Posterior cingulate gyrus (tissue), 11 donors: Measurements from ENCODE around the gene EYS.
A peak's percentile ranks its signal among the peaks of the same experiment; 100 is the strongest.

ENCODE experiments used
- DNase-seq, 10 donors: peaks; one replicate each; pipeline versions ENCODE4 v3.0.0 to v3.0.0-alpha.2; 2020 to 2021; ENCODE audit warnings: mixed read lengths in 3 of 10
- intact Hi-C: fragments of 100-400 bp; cut with DNase I; formaldehyde crosslinking; loops from one replicate; pipeline ENCODE4 v1.15.1; 2023

The EYS gene

GRCh38 chr6:64890609-64891008, 816.4 kb downstream of the EYS start:
- DNase-seq: no peak
- intact Hi-C loops: no loop called here

DNA sequence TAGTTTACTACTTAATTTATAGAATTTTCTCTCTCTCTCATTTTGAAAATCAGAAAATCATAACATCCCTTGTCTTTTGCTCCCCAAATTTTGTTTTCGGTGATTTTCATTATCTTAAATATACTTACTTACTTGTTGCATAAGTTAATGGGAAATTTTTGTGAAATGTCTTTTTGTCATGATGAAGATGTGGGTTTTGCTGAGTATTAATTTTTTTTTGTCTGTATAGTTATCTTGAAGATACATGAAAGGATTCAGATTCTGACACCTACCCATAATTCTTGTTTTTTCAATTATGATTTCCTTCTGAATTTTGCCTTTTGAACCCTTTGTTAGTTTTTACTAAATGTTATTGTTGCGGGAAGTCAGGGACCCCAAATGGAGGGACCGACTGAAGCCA, 817.9 kb downstream of the EYS start:
- no peak for DNase-seq
- intact Hi-C loops: no loop called here

DNA sequence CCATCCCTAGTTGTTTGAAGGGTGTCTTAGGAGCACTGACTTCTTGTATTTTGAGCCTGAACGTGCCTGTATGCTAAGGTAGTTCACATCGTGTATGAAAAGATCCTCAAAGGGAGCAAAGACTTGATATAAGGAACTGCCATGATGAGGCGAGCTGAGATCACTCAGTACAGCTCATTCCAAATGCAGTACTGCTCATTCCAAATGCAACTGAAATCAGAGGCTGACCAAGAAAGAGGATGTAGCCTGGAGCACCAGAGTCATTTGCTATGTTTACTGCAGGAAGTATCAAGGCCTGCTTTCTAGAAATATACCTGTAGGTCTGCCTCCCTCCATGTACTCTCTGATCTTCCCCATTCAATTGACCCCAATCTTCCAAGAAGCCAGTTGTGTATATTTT, 832.2 kb downstream of the EYS start:
- no peak for DNase-seq
- intact Hi-C loops: no loop called here

DNA sequence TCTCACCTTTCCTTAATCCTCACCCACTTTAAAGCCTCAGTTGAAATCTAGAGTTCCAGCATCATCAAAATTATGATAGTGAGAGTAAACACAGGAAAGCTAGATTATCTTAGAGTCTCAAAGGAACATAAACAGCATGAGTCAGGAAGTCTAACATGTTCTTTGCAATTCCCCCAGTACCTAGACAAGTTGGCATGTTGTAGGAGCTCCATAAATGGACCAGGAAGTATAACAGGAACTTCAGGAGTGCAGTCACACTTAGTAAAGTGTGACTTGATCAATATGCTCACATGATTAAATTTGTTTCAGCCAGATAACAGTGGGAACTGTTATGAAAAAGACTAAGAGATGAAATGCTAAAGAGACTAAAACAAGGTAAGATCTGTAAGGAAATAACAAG, 834.4 kb downstream of the EYS start:
- intact Hi-C loops: no loop called here
- DNase-seq: no peak

DNA sequence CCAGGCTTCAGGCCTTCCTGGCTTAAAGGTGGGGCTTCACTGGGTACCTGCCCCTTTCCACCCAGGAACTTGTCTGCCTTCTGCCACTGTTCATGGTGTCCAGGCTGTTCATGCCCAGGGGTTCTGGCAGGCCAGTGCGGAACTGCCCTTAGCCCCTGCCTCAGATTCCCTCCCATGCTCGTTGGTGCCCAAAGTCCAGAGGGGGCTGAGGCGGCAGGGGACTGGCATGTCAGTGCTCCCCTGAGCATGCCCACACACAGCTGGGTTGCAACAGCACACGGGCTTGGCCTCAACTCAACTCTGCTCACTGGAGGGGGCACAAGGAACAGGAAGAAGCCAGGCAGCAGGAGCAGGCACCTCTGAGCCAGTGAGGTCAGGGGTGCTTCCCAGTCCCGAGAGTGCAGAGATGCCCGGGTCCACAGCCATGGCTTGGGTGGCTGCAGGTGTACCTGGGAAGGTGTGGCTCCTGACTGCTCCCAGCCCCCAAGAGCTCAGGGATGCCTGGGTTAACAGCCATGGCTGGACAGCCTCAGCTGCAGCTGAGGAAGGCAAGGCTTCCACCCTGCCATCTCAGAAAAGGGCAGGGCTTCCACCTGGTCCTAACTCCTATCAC, 845.9 kb downstream of the EYS start:
- intact Hi-C loops: no loop called here

DNA sequence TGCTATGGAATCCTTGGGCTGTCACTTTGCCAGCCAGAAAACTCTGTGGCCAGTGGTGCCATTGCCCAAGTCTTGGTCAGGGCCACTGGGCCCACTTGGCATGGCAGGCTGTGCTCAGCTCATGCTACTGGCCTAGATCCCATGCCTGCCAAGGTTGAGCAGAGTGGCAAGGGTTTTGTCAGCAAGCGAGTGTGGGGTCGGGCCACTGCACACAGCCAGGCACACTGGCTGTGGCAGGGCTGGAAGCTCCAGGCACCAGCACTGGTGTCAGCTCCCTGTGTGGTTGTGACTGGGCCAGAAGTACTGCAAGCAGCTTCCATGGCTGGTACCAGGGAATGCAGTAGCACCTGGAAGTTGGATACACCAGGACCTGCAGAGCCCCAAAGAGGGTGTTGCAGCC, 846.8 kb downstream of the EYS start:
- intact Hi-C loops: no loop called here
- DNase-seq: peak in 2 of 10 donors; percentile 19 to 72

More for the DNA sequence above, 845.9 kb downstream of the EYS start:
- DNase-seq: peak in 3 of 10 donors; percentile 22 to 73 (median 55)

- intact Hi-C loops: no loop called here
- no peak for DNase-seq
These were observed 856.9 kb downstream of the EYS start for GRCh38 chr6:64850121-64850520.

DNA sequence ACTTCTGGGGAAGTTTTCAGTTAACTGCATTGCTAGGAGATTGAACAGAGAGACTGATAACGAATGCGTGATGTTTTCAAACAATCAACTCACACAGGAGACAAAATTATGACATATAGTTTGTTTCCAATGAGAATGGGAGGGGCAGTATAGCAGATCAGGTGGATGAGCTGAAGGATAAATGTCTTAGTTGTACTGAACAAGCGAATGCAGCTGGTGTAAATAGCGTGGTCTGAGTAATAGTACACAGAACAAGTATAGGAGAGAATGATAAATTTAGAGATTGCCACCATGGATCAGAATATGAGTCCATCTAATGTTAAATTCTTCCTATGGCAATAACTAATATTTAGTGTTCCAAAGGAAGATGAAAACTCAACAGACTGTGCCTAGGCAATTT, 858.6 kb downstream of the EYS start:
- DNase-seq: no peak
- intact Hi-C loops: no loop called here

GRCh38 chr6:64847396-64847795, 859.6 kb downstream of the EYS start:
- DNase-seq: peak in 1 of 10 donors; percentile 36

GRCh38 chr6:64838726-64839125, 868.3 kb downstream of the EYS start:
- intact Hi-C loops: no loop called here
- DNase-seq: no peak

More at GRCh38 chr6:64847396-64847795, 859.6 kb downstream of the EYS start:
- intact Hi-C loops: no loop called here

DNA sequence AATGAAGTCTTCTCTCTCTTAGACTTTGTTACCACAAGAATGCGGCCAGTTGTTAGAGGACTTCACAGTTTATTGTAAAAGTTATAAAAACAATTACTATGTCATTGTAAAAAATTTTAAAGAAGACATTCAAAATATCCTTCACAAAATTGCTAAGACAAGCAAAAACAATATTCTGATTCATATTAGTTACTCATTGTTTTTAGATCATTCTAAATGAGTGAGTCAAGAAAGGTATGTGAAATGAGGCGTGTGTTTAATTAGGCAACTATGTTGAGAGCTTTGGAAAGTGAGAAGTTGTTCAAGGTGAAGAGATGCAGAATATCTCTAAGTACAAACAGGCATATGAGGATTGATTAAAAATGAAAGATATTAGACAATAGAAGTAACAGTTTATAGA, 875.3 kb downstream of the EYS start:
- intact Hi-C loops: no loop called here
- no peak for DNase-seq

DNA sequence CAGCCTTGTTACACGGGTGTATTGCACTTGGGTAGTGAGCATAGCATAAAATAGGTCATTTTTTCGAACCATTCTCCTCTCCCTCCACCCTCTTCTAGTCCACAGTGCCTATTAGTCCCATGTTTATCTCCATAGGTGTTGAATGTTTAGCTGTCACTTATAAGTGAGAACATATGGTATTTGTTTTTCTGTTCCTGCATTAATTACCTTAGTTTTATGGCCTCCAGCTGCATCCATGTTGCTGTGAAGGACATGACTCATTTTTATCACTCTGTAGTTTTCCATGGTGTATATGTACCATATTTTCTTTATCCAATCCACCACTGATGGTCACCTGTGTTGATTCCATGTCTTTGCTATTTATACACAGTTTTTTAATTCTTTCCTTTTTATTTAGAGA, 889.5 kb downstream of the EYS start:
- intact Hi-C loops: no loop called here
- DNase-seq: no peak

GRCh38 chr6:64815718-64816117, 891.3 kb downstream of the EYS start:
- DNase-seq: no peak
- intact Hi-C loops: no loop called here

GRCh38 chr6:64812138-64812537, 894.9 kb downstream of the EYS start:
- no peak for DNase-seq
- intact Hi-C loops: no loop called here

DNA sequence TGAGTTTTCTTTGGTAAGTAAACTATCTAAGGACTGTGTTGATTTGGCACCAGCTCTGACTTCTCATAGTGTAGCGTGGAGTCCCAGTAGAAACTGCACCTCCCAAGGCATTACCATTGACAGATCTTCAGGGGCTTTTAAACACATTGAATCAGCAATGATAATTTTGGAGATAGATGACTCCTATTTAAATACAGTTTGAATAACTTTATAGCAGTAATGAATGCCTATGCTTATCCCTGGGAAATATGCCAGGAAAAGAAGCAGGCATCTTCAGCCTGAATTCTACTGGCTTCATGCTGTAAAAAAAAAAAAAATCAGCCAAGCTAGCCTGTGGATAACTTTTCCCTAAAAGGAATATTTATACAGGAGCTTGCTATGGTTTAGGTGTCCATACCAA, 895.9 kb downstream of the EYS start:
- DNase-seq: no peak
- intact Hi-C loops: no loop called here

DNA sequence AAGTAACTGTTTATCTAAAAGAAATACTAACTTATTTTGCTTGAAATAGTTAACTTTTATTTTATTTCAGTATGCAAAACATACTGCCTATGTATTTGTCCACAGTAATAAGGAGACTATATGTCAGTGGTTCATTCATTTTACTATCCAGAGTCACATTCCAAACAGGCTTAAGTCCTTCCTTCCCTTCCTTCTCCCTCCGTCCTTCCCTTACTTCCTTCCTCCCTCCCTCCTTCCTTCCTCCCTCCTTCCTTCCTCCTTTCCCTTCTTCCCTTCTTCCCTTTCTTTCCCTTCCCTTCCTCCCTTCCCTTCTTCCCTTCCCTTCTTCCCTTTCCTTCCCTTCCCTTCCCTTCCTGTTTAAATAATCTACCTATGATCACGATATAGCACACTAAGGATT, 899.2 kb downstream of the EYS start:
- no peak for DNase-seq
- intact Hi-C loops: no loop called here

DNA sequence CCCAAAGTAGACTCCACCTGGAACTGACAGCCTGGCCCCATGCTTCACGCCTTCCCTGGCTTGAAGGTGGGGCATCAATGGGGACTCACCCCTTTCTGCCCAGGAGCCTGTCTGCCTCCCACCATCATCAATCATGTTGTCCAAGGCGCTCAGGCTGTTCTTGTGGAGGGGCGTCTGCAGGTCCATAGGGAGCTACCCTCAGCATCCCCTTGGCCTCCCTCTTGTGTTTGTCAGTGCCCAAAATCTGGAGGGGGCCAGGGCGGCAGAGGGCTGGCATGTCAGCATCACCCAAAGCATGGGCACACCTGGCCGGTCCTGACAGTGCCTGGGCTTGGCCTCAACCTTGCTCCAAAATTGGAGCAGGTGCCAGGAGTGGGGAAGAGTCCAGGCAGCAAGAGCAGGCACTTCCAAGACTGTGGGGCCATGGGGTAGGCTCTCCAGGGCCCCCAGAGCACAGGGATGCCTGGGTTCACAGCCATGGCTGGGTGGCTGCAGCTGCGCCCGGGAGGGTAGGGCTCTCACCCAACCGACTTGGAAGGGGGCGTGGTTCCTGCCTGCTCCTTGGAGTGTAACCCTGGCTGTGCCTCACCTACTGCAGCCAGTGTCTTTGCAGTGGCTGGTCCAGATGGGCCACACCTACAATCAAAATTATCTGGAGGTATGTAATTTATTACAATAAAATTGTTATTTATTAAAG, 903.4 kb downstream of the EYS start:
- intact Hi-C loops: no loop called here
- DNase-seq: peak in 3 of 10 donors; percentile 10 to 64 (median 63)

DNA sequence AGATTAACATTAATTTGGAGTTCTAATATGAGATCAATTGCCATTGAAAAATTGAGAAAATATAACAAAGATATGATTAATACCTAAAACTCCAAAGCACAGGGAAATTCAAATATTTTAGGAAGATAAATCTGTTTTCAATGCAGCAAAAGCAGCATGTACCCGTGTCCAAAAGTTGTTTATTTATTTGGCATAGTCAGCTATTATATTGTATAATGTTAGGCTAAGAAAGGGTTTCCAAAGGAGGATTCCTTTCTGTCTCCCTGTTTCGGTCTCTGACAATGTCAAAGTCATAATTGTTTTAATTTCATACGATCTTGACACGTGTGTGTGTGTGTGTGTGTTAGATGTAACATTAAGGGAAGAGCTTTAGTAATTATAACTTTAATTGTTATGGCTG, 914.5 kb downstream of the EYS start:
- intact Hi-C loops: no loop called here
- DNase-seq: no peak

DNA sequence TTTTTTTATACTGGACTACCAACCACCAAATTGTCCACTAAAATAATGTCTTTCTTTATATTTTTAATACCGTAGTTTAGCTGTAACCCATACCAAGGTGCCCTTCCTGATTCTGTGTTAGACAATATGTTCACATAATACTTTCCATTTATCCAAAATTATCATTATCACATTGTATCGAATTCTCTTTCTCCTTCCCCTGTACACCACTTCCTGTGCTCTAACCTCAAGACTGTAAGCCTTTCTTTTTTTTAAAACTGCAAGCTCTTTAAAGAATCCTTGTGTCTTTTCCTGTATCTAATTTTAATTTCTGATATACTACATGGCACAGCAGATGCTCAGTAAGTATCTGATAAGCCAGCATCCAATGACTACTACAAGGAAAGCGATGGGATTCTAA, 917.5 kb downstream of the EYS start:
- intact Hi-C loops: no loop called here
- DNase-seq: no peak

- intact Hi-C loops: no loop called here
- no peak for DNase-seq
These were observed 920.3 kb downstream of the EYS start for GRCh38 chr6:64786736-64787135.

DNA sequence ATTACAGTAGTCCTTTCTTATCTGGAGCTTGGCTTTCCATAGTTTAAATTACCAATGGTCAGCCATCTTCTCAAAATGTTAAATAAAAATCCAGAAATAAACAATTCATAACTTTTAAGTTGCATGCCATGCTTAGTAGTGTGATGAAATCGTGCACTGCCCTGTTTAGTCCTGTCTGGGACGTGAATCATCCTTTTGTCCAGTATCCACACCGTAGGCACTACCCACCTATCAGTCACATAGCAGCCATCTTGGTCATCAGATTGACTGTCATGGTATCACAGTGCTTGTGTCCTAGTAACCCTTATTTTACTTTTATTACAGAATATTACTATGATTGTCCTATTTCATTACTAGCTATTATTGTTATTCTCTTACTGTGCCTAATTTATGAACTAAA, 924.1 kb downstream of the EYS start:
- no peak for DNase-seq
- intact Hi-C loops: no loop called here

- no peak for DNase-seq
- intact Hi-C loops: no loop called here
These were observed 928.9 kb downstream of the EYS start for GRCh38 chr6:64777941-64778785.
